ENCODE data around the gene PGR. TPM values are rescaled to one million over a fixed set of nuclear protein-coding genes. Genes with fewer than 3 reads are reported as not detected.

The PGR gene
- total RNA-seq, 2 donors from 2014 or later, result not detected

- Mint-ChIP-seq H3K9me3 (no peaks in the 10 kb centered on the region), H3K27ac (no peak overlapping the region), H3K4me3 (no peak overlapping the region), H3K4me1 (peaks cover 16% of the 10 kb centered on the region), H3K36me3 (ENCODE audit: low read depth) (peaks cover 70% of the 10 kb centered on the region), H3K27me3 (ENCODE audit: insufficient read depth) (no peaks in the 10 kb centered on the region)
- H3K9me3 ChIP-seq (ENCODE audit: control insufficient read depth, low read length), result no peaks in the 10 kb centered on the region
- peaks cover 77% of the 10 kb centered on the region for H3K36me3 ChIP-seq (ENCODE audit: control insufficient read depth, insufficient read depth, low read length)
- H3K27ac ChIP-seq (ENCODE audit: low read depth, low read length), result no peak overlapping the region
- WGBS, 2 experiments (ENCODE audit: insufficient coverage in 1 of 2, insufficient read length in 1 of 2), result 94% methylated on average over 3 of the region's 3 CpGs; no CpG with 5 or more reads in 1 of the 2 experiments
- DNase-seq, result no peak
- H3K4me1 ChIP-seq (ENCODE audit: control insufficient read depth, insufficient read depth, low read length), result no peaks in the 10 kb centered on the region
- no peak overlapping the region for H3K4me3 ChIP-seq (ENCODE audit: low read length)
- no peaks in the 10 kb centered on the region for H3K27me3 ChIP-seq (ENCODE audit: control insufficient read depth, insufficient read depth, low read length, poor library complexity, severe bottlenecking)
- no peak overlapping the region for H3K9ac ChIP-seq (ENCODE audit: extremely low read depth, low read length, poor library complexity, severe bottlenecking)
- no peak for TF ChIP-seq CTCF (conservative IDR thresholded peaks at IDR 0.05)
Measured at GRCh38 chr11:100984668-100985067, 144.9 kb downstream of the PGR start.

- peaks cover 87% of the 10 kb centered on the region for H3K36me3 ChIP-seq (ENCODE audit: control insufficient read depth, insufficient read depth, low read length)
- H3K27ac ChIP-seq (ENCODE audit: low read depth, low read length), result no peak overlapping the region
- TF ChIP-seq CTCF (conservative IDR thresholded peaks at IDR 0.05), result no peak
- H3K9me3 ChIP-seq (ENCODE audit: control insufficient read depth, low read length), result no peaks in the 10 kb centered on the region
- H3K9ac ChIP-seq (ENCODE audit: extremely low read depth, low read length, poor library complexity, severe bottlenecking), result no peak overlapping the region
- no peak for DNase-seq
- H3K4me3 Mint-ChIP-seq, result no peak overlapping the region
- peaks cover 73% of the 10 kb centered on the region for H3K36me3 Mint-ChIP-seq (ENCODE audit: low read depth)
- H3K9me3 Mint-ChIP-seq, result no peaks in the 10 kb centered on the region
- peaks cover 44% of the 10 kb centered on the region for H3K4me1 Mint-ChIP-seq
- WGBS, 2 experiments (ENCODE audit: insufficient coverage in 1 of 2, insufficient read length in 1 of 2), result 86 to 95% methylated on average over 1 of the region's 1 CpG
- H3K27me3 ChIP-seq (ENCODE audit: control insufficient read depth, insufficient read depth, low read length, poor library complexity, severe bottlenecking), result no peaks in the 10 kb centered on the region
- H3K27ac Mint-ChIP-seq, result no peak overlapping the region
- no peak overlapping the region for H3K4me3 ChIP-seq (ENCODE audit: low read length)
- H3K4me1 ChIP-seq (ENCODE audit: control insufficient read depth, insufficient read depth, low read length), result peaks cover 3% of the 10 kb centered on the region
- H3K27me3 Mint-ChIP-seq (ENCODE audit: insufficient read depth), result peaks cover 16% of the 10 kb centered on the region
Measured at GRCh38 chr11:100981196-100981824, 148.3 kb downstream of the PGR start.

GRCh38 chr11:100980156-100980555, 149.5 kb downstream of the PGR start:
- no peak for DNase-seq
- Mint-ChIP-seq H3K4me3 (no peak overlapping the region), H3K4me1 (peaks cover 44% of the 10 kb centered on the region), H3K27me3 (ENCODE audit: insufficient read depth) (peaks cover 20% of the 10 kb centered on the region), H3K36me3 (ENCODE audit: low read depth) (peaks cover 71% of the 10 kb centered on the region), H3K9me3 (no peaks in the 10 kb centered on the region), H3K27ac (no peak overlapping the region)
- H3K4me3 ChIP-seq (ENCODE audit: low read length), result no peak overlapping the region
- 59 to 72% methylated on average over 2 to 3 of the region's 3 CpGs for WGBS, 2 experiments (ENCODE audit: insufficient coverage in 1 of 2, insufficient read length in 1 of 2)
- no peaks in the 10 kb centered on the region for H3K9me3 ChIP-seq (ENCODE audit: control insufficient read depth, low read length)
- no peak overlapping the region for H3K27ac ChIP-seq (ENCODE audit: low read depth, low read length)
- peak; percentile 73 for TF ChIP-seq CTCF (conservative IDR thresholded peaks at IDR 0.05)
- H3K36me3 ChIP-seq (ENCODE audit: control insufficient read depth, insufficient read depth, low read length), result peaks cover 86% of the 10 kb centered on the region
- H3K4me1 ChIP-seq (ENCODE audit: control insufficient read depth, insufficient read depth, low read length), result peaks cover 3% of the 10 kb centered on the region
- H3K27me3 ChIP-seq (ENCODE audit: control insufficient read depth, insufficient read depth, low read length, poor library complexity, severe bottlenecking), result no peaks in the 10 kb centered on the region
- H3K9ac ChIP-seq (ENCODE audit: extremely low read depth, low read length, poor library complexity, severe bottlenecking), result no peak overlapping the region
